Neural progenitor cell (in vitro differentiated cells): Measurements from ENCODE around the gene RGS6.

Experiments
- CTCF ChIP-seq: fragments of 200-600 bp; sonication (generic); IDR thresholded peaks from 2 replicates; pipeline ENCODE4 v1.5.1; 2017; ENCODE audit warnings: antibody characterized with exemption, mild to moderate bottlenecking
- EZH2 ChIP-seq: fragments of 200-600 bp; sonication (generic); IDR thresholded peaks from 2 replicates; pipeline ENCODE4 v1.6.1; 2017; ENCODE audit warnings: antibody characterized with exemption, mild to moderate bottlenecking, moderate library complexity
- EZH2phosphoT487 ChIP-seq: fragments of 200-600 bp; sonication (generic); IDR thresholded peaks from 2 replicates; pipeline ENCODE4 v1.6.1; 2017; ENCODE audit warnings: antibody characterized with exemption

GRCh38 chr14:72610096-72610830 lies 678.0 kb downstream of the RGS6 start:
- TF ChIP-seq CTCF (no peak), EZH2phosphoT487 (no peak), EZH2 (no peak)
